ENCODE measurements around the gene GMEB2. TPM values are rescaled to one million over a fixed set of nuclear protein-coding genes. Genes with fewer than 3 reads are reported as not detected.
A peak's percentile ranks its signal among the peaks of the same experiment; 100 is the strongest.

Gene GMEB2
- total RNA-seq, 1 experiment from 2014 or later: 14.3 TPM

- H4K20me1 ChIP-seq (ENCODE audit: control insufficient read depth, insufficient read depth, insufficient read length): no peaks in the 10 kb centered on the region
- no peak overlapping the region for H3T11ph ChIP-seq (ENCODE audit: low read length)
- H3K23me2 ChIP-seq (ENCODE audit: insufficient read length, low read depth, low read length, poor library complexity, severe bottlenecking): no peaks in the 10 kb centered on the region
- H3K27ac ChIP-seq (ENCODE audit: insufficient read length, low read depth, low read length): no peak overlapping the region
- no peak overlapping the region for H3K9ac ChIP-seq (ENCODE audit: extremely low read depth, insufficient read length, low read length)
- no peak for TF ChIP-seq CTCF (conservative IDR thresholded peaks at IDR 0.05)
- no peak overlapping the region for H3K56ac ChIP-seq (ENCODE audit: insufficient read length, low read depth, low read length)
- no peak overlapping the region for H4K8ac ChIP-seq (replicated peaks; ENCODE audit: insufficient read length, low read depth, low read length)
- H3K4me1 ChIP-seq (ENCODE audit: insufficient read depth, low read length): no peaks in the 10 kb centered on the region
- H2AK5ac ChIP-seq (ENCODE audit: insufficient read length, low read length): no peak overlapping the region
- H2BK5ac ChIP-seq (ENCODE audit: insufficient read length, low read length): no peak overlapping the region
- no peaks in the 10 kb centered on the region for H3K79me1 ChIP-seq (ENCODE audit: insufficient read depth, low read depth, low read length, poor library complexity, severe bottlenecking)
- H3K27me3 ChIP-seq (ENCODE audit: insufficient read depth, low read length): no peaks in the 10 kb centered on the region
- no peak overlapping the region for H2AFZ ChIP-seq (ENCODE audit: low read length)
- H3K27ac Mint-ChIP-seq: peak overlapping the region in 1 of 3 experiments; percentile 73; a peak in 1 of 7 replicates
- no peaks in the 10 kb centered on the region for H3K4me1 Mint-ChIP-seq
- peaks cover 36 to 42% (median 39%) of the 10 kb centered on the region in 3 experiments for H3K36me3 Mint-ChIP-seq (ENCODE audit: insufficient read depth in 1 of 3, low read depth in 3 of 3)
- no peaks in the 10 kb centered on the region for H3K27me3 Mint-ChIP-seq (ENCODE audit: low read depth)
- H3K79me2 ChIP-seq (ENCODE audit: insufficient read depth, low read length): no peaks in the 10 kb centered on the region
- no peak overlapping the region for H3K14ac ChIP-seq (ENCODE audit: insufficient read depth, low read length)
- H3K23ac ChIP-seq (ENCODE audit: insufficient read length, low read depth, low read length): no peak overlapping the region
- no peak overlapping the region for H2BK120ac ChIP-seq (ENCODE audit: low read depth, low read length, poor library complexity, severe bottlenecking)
- no CpG with 5 or more reads among the region's 20 CpGs for WGBS (ENCODE audit: extremely low coverage, insufficient read length, low lambda C conversion rate)
- no peak overlapping the region for H4K5ac ChIP-seq (ENCODE audit: insufficient read length, low read depth, low read length)
- H3K4me2 ChIP-seq (ENCODE audit: insufficient read depth, insufficient read length, low read length): no peak overlapping the region
- DNase-seq: no peak
- H3K18ac ChIP-seq (ENCODE audit: insufficient read length, low read depth, low read length): no peak overlapping the region
- no peak overlapping the region for H3K4ac ChIP-seq (ENCODE audit: low read depth, low read length)
- no peak overlapping the region for H2BK15ac ChIP-seq (ENCODE audit: low read depth, low read length)
- H4K91ac ChIP-seq (ENCODE audit: insufficient read length, low read depth, low read length): no peak overlapping the region
- peaks cover 17 to 19% of the 10 kb centered on the region in 2 experiments for H3K9me3 Mint-ChIP-seq
- no peak overlapping the region for H3K4me3 Mint-ChIP-seq
- no peak overlapping the region for H2BK12ac ChIP-seq (ENCODE audit: insufficient read length, low read depth, low read length)
- H3K9me3 ChIP-seq (ENCODE audit: control insufficient read depth, low read depth, low read length): peaks cover 13% of the 10 kb centered on the region
- H2BK20ac ChIP-seq (ENCODE audit: low read depth, low read length, poor library complexity, severe bottlenecking): no peak overlapping the region
Measured at GRCh38 chr20:63612276-63612931, 14.5 kb downstream of the GMEB2 start.
